Activated naive CD8-positive, alpha-beta T cell treated with anti-CD3 and anti-CD28 coated beads for 36 hours (primary cell): Measurements from ENCODE around the gene CHST2. TPM values are rescaled to one million over a fixed set of nuclear protein-coding genes. Genes with fewer than 3 reads are reported as not detected.
"Not testable (repeated sequence)": the region's sequence is repeated elsewhere in the genome, so short reads cannot be mapped to it uniquely, and the experiment has no call there.

Experiments used
- DNase-seq: peaks from one replicate; pipeline ENCODE4 v3.0.0; 2021
- H3K27ac Mint-ChIP-seq: one replicate; pipeline ENCODE4 v1.8.0; 2022; ENCODE audit warnings: mild to moderate bottlenecking, moderate library complexity, mixed read lengths
- H3K27me3 Mint-ChIP-seq: one replicate; pipeline ENCODE4 v1.8.0; 2022; ENCODE audit warnings: mild to moderate bottlenecking, mixed read lengths
- H3K36me3 Mint-ChIP-seq: one replicate; pipeline ENCODE4 v1.8.0; 2021; ENCODE audit warnings: mild to moderate bottlenecking, mixed read lengths
- H3K4me1 Mint-ChIP-seq: one replicate; pipeline ENCODE4 v1.8.0; 2021; ENCODE audit warnings: mixed read lengths
- H3K4me3 Mint-ChIP-seq: one replicate; pipeline ENCODE4 v1.8.0; 2022; ENCODE audit warnings: mild to moderate bottlenecking, moderate library complexity, mixed read lengths
- H3K9me3 Mint-ChIP-seq: one replicate; pipeline ENCODE4 v1.8.0; 2022; ENCODE audit warnings: mixed read lengths
- total RNA-seq, 2 experiments: library from RNA; stranded (reverse); gene quantifications; one replicate each; pipeline ENCODE4 v1.2.3, GENCODE V29; 2021

The CHST2 gene
- total RNA-seq, 2 experiments from 2014 or later, result 12.0 to 13.2 TPM

DNA sequence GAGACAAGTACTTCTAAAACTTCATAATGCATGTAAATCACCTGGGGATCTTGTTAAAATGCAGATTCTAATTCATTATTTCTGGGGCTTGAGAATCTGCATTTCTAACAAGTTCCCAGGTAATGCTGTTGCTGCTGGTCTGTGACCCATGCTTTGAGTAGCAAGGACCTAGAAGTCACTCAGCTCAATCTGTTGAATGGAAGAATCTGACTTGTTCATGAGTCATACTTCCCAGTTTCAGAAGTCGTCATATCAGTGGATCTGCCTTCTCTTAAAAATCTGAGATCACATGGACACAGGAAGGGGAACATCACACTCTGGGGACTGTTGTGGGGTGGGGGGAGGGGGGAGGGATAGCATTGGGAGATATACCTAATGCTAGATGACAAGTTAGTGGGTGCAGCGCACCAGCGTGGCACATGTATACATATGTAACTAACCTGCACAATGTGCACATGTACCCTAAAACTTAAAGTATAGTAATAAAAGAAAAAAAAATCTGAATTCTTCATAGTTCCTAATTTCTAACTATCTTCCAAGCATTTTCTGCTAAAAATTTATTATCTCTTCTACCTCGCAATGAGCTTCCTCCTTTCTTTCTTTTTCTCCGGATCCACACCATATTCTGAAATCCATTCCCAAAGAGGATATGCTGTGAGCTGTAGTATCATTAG is 46.2 kb downstream of the CHST2 start:
- DNase-seq, result peak; percentile 32
- Mint-ChIP-seq H3K4me1 (peaks cover 73% of the 10 kb centered on the region), H3K27ac (peak overlapping the region; percentile 90), H3K4me3 (peak overlapping the region; percentile 44), H3K36me3 (peaks cover 10% of the 10 kb centered on the region)
- not testable (repeated sequence) for H3K9me3 Mint-ChIP-seq, H3K27me3 Mint-ChIP-seq

DNA sequence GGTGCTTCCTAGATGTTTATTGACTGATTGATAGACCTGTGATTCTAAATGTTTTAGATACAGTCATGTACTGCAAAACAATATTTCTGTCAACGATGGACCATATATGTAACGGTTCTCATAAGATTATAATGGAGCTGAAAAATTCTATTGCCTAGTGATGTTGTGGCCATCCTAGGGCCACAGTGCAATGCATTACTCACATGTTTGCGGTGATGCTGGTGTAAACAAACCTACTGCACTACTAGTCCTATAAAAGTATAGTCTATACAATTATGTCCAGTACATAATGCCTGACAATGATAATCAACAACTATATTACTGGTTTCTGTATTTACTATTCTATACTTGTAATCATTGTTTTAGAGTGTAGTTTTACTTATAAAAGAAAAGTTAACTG is 46.8 kb downstream of the CHST2 start:
- H3K27ac Mint-ChIP-seq, result peak overlapping the region; percentile 61
- DNase-seq, result no peak

DNA sequence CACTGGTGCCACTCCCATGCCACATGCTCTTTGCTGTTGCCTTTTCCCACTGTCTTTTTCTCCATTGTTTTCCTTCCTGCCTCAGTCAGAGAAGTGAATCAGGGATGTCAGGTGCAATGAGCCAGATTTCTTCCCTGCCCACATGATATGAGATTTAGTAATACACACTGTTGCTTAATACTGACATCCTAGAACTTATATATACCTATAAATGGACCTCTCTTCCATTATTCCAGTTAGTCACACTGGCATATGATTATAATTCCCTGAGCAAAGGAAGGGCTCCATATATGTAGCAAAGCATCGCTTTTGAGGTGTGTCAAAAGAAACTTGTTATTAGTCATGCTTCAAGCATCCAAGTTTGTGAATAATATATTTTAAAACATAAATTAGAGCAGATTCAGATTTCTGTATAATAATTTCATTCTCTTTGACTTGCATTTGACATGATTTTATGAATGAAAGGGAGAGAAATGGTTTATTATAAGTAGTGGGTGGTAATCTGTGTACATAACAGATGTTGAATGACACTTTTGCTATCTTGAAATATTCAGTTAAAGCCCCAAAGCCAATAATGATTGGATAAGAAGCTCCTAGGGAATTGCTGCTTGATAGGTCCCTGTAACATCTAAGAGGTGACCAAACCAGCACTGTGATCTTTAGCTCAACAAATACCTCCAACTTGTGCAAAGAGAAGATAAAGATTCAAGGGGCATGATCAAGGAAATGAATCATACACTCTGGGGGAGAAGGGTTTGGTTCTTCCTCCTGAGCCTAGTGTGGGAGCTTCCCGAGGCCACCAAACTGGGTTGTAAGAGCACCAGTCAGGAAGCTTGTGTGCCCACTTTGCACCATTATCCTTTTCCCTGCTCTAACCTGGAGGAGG is 48.6 kb downstream of the CHST2 start:
- H3K9me3 Mint-ChIP-seq, result peaks cover 17% of the 10 kb centered on the region
- H3K36me3 Mint-ChIP-seq, result peaks cover 22% of the 10 kb centered on the region
- peak overlapping the region; percentile 22 for H3K4me3 Mint-ChIP-seq
- no peak for DNase-seq
- H3K4me1 Mint-ChIP-seq, result peaks cover 82% of the 10 kb centered on the region
- H3K27ac Mint-ChIP-seq, result peak overlapping the region; percentile 79
- H3K27me3 Mint-ChIP-seq, result no peaks in the 10 kb centered on the region

More for the DNA sequence above, 46.8 kb downstream of the CHST2 start:
- no peak overlapping the region for H3K4me3 Mint-ChIP-seq
- peaks cover 79% of the 10 kb centered on the region for H3K4me1 Mint-ChIP-seq
- H3K9me3 Mint-ChIP-seq, result peaks cover 6% of the 10 kb centered on the region
- H3K36me3 Mint-ChIP-seq, result peaks cover 10% of the 10 kb centered on the region
- H3K27me3 Mint-ChIP-seq, result no peaks in the 10 kb centered on the region

DNA sequence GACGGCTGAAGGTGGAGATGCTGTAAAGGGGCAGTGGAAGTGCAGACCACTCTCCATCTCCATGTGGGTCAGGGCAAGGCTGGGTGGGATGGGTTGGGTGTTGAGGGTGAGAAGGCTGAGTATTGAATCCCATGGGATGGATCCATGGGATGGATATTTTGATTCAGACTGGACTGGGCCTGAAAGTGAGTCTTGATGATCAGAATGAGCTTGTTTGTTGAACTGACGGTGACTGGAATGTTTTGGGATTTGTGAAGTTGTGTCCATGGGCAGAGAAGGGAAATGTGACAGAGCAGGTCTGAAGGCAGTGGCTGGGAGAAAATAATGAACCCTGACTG is 49.3 kb downstream of the CHST2 start:
- Mint-ChIP-seq H3K4me3 (no peak overlapping the region), H3K27ac (peak overlapping the region; percentile 99), H3K27me3 (no peaks in the 10 kb centered on the region), H3K36me3 (peaks cover 25% of the 10 kb centered on the region), H3K9me3 (peaks cover 20% of the 10 kb centered on the region), H3K4me1 (peaks cover 77% of the 10 kb centered on the region)
- DNase-seq, result no peak

DNA sequence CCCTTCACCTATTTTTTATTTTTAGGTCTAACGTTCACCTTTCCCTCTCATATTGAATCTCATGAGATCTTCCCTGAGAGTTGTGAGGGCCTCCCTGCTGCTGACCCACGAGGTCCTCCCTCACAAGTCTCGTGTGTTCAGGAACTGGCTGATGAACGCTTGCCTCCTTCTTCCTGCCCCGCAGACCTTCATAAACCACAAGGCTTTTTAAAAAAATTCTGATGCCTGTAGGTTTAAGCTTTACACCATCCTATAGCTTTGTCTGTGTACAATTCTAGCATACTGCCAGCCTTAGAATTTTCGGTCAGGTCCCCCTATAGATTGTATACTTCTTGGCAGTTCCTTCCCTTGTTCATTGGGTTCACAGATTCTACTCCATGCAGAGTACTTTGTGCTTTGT is 50.5 kb downstream of the CHST2 start:
- H3K4me1 Mint-ChIP-seq, result peaks cover 75% of the 10 kb centered on the region
- no peaks in the 10 kb centered on the region for H3K27me3 Mint-ChIP-seq

DNA sequence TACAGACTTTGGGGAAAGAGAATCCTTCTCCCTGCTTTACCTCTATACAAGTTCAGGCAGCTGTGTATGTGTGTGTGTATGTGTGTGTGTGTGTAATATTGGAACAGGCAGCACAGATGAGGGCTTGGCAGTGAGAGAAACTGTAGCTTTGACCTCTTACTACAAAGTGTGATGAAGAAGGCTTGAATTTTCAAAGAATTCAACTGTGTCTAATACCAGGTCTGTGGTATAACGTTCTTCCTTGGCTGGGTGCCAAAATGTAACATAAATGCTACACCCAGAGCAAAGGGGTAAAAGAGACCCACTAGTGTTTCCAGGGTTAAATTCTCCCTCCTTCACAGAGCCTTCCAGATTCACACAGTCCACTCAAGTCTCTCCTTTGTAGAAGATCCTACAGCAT is 51.1 kb downstream of the CHST2 start:
- Mint-ChIP-seq H3K27ac (peak overlapping the region; percentile 99), H3K4me1 (peaks cover 71% of the 10 kb centered on the region), H3K4me3 (peak overlapping the region; percentile 68), H3K9me3 (peaks cover 28% of the 10 kb centered on the region), H3K36me3 (peaks cover 33% of the 10 kb centered on the region), H3K27me3 (no peaks in the 10 kb centered on the region)
- DNase-seq, result no peak

More for the DNA sequence above, 50.5 kb downstream of the CHST2 start:
- Mint-ChIP-seq H3K36me3 (peaks cover 33% of the 10 kb centered on the region), H3K27ac (peak overlapping the region; percentile 99), H3K9me3 (peaks cover 28% of the 10 kb centered on the region), H3K4me3 (peak overlapping the region; percentile 36)
- DNase-seq, result no peak

DNA sequence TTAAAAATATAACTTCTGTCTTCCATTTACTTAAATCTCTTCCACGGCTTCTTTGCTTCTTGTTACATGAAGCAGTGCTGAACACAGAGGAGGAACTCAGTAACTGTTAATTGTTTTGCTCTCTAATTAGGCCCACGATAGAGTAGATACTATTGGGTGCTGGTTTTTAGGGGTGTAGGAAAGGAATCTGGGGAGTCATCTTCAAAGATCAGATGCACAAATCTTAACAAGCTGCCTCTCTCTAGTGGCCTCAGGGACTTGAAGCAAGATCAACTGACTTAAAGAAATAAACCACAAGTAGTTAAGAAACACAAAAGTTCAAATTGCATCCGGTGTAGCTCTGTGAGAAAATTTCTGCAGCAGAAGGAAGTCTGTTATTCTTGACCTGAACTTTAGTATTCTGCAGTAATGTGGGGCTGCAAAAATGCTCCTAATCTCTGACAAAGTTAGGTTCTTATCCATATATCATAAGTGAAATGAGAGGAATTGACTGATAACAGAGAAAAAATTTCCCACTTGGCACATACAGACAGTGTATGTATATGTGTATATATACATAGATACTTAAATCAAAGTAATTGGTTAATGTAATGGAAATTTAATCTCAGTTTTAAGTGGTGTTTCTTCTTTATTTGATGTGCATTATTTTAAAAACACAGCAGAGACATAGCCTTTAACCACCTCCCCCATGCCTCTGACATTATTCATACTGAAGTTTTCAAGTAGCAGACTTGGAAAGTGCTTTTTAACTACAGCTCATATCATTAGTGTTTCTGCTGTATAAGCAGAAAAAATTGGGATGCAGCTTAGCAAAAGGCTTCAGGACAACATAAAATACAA is 51.8 kb downstream of the CHST2 start:
- peak overlapping the region; percentile 68 for H3K4me3 Mint-ChIP-seq
- peak overlapping the region; percentile 99 for H3K27ac Mint-ChIP-seq
- H3K4me1 Mint-ChIP-seq, result peaks cover 67% of the 10 kb centered on the region
- peaks cover 33% of the 10 kb centered on the region for H3K36me3 Mint-ChIP-seq
- H3K9me3 Mint-ChIP-seq, result peaks cover 28% of the 10 kb centered on the region
- no peak for DNase-seq
- no peaks in the 10 kb centered on the region for H3K27me3 Mint-ChIP-seq

DNA sequence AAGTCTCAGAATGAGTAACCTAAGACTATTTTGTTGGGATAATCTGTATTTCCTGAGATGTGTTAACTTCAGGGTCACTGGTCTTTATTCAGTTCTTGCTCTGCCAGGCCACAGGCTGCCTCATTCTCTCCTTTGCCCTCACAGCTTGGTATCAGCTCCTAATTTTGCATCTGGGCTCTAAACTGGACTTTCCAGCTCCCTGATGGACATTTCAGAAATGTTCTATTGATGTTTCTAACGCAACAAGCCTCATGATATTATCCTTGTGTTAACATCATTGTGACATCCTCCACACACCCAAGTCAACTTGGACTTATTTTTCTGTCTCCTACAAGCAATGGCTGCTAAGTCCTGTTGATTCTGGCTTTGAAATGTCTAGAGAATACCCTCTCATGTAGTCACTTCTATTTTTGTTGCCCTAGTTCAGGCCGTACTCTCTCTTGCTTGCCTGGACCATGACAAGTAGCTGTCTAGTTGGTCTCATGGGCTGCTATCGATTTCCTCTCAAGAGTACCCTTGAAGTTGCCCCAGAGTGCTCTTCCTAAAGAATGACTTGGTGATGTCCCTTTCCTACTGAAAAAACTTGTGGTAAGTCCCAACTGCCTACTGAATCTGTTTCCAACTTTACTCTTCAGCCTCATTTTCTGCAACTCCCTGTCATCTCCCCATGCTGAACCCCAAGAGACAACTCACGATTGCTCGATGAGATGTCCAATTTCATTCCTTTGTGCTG is 52.7 kb downstream of the CHST2 start:
- Mint-ChIP-seq H3K4me1 (peaks cover 66% of the 10 kb centered on the region), H3K4me3 (no peak overlapping the region), H3K9me3 (peaks cover 26% of the 10 kb centered on the region), H3K36me3 (peaks cover 33% of the 10 kb centered on the region), H3K27me3 (no peaks in the 10 kb centered on the region), H3K27ac (peak overlapping the region; percentile 83)
- DNase-seq, result no peak

DNA sequence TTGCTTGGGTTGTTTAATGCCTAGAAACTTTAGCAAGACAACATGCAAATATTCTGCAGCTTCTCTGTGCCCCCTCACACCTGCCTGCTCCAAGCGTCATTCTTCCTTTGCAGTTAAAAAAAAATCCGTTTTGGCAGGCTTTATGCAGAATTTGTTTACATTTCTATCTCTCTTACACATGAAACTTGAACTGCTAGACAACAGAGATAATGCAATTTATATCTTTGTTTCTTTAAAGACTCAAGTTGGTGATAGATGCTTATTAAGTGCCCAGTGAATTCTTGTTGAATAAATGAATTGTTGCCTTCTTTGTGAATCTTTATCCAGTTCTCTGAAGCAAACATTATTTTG is 53.2 kb downstream of the CHST2 start:
- Mint-ChIP-seq H3K27me3 (no peaks in the 10 kb centered on the region), H3K36me3 (peaks cover 33% of the 10 kb centered on the region), H3K4me1 (peaks cover 67% of the 10 kb centered on the region), H3K9me3 (peaks cover 26% of the 10 kb centered on the region), H3K27ac (peak overlapping the region; percentile 83), H3K4me3 (no peak overlapping the region)
- no peak for DNase-seq

DNA sequence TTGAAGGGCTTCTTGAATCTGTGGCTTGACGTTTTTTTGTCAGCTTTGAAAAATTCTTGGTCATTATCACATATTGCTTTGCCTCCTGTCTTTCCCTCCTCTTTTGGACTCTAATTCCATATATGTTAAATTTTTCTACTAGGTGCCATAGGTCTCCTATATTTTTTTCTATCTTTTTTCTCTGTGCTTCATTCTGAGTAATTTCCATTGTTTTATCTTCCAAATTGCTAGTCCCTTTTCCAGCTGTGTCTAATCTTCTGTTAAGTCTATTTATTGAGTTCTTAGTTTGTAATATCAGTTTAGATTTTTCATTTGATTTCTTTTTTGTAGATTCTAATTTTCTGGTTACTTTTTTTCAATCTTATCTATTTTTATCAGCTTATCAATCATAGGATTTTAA is 53.7 kb downstream of the CHST2 start:
- Mint-ChIP-seq H3K4me3 (no peak overlapping the region), H3K4me1 (peaks cover 64% of the 10 kb centered on the region), H3K36me3 (peaks cover 33% of the 10 kb centered on the region), H3K27ac (peak overlapping the region; percentile 32), H3K9me3 (peaks cover 26% of the 10 kb centered on the region), H3K27me3 (no peaks in the 10 kb centered on the region)
- no peak for DNase-seq

Other genes with a start within 250 kb of the CHST2 start
- 1 to 10 TPM; 1.3 to 2.0 TPM for gene PCOLCE2, start 230.7 kb upstream of the CHST2 start, total RNA-seq
- gene PAQR9, start 156.1 kb upstream of the CHST2 start, total RNA-seq, result not detected
- gene U2SURP, start 118.2 kb upstream of the CHST2 start, total RNA-seq, result 100 to 1,000 TPM; 201 to 209 TPM